Measurements from ENCODE around the gene CDH8.

CDH8 gene, protein sequence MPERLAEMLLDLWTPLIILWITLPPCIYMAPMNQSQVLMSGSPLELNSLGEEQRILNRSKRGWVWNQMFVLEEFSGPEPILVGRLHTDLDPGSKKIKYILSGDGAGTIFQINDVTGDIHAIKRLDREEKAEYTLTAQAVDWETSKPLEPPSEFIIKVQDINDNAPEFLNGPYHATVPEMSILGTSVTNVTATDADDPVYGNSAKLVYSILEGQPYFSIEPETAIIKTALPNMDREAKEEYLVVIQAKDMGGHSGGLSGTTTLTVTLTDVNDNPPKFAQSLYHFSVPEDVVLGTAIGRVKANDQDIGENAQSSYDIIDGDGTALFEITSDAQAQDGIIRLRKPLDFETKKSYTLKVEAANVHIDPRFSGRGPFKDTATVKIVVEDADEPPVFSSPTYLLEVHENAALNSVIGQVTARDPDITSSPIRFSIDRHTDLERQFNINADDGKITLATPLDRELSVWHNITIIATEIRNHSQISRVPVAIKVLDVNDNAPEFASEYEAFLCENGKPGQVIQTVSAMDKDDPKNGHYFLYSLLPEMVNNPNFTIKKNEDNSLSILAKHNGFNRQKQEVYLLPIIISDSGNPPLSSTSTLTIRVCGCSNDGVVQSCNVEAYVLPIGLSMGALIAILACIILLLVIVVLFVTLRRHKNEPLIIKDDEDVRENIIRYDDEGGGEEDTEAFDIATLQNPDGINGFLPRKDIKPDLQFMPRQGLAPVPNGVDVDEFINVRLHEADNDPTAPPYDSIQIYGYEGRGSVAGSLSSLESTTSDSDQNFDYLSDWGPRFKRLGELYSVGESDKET

DNA sequence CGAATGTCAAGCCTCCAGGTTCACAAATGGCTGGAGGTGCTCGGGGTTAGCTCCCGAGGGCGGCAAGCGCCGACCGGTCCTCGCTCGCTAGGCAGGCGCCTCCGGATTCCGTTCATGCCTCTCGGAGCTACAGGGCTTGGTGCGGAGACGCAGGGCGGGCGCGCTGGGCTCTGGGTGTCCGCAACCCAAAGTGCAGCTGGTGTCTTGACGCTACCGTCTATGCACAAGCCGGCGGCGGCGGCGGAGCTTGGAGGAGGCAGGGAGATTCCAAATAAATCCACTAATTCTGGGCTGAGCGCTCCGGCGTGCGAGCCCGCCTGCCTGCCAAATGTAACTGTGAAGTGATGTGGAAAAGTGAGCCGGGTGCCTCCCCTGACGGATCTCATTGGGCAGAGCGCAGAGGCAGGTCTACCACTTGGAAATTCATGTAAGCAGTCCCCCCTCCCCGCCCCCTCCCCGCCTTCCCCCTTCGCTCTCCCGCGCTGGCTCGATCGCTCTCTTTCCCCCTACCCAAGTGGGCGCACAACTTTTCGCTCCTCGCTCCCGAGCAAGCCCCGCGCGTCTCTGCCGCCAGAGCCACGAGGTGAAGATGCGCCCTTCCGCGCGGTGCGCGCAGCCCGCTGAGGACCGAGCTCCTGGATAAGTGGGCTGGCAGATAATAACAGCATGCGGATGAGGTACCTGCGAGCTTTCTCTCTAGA is at the start of gene CDH8:
Gene CDH8 (minus strand): TSS at position 338 of the 701 bp plus-strand sequence. CDS start 15,035 bp downstream, outside the sequence.
- no peak within 1 kb of the TSS for H3K27ac Mint-ChIP-seq
- ATAC-seq, result no peak
- H3K27me3 Mint-ChIP-seq, result peaks cover 15% of the 10 kb centered on the region

DNA sequence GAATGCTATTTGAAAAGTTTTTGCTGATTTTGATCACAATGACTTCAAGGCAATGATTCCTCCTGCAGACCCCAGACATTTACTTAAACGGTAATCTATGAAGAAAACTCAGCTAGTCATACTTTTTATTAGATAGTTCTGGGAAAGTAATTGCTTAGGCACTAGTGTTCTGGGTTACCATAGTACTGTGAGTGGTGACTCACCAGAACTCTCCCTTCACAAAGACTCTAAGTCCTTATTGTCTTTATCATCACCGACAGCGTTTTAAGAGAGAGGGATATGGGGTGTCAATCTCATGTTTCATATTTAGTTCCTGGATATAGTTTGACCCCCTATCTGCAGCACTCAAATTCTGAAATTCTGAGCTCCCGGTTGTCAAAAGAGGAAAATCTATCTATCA is 43.0 kb upstream of the CDH8 start:
- Mint-ChIP-seq H3K27me3 (no peaks in the 10 kb centered on the region), H3K4me1 (no peaks in the 10 kb centered on the region), H3K36me3 (no peaks in the 10 kb centered on the region), H3K4me3 (no peak overlapping the region), H3K9me3 (no peaks in the 10 kb centered on the region), H3K27ac (no peak overlapping the region)
- no peak for ATAC-seq

More for the DNA sequence above, at the start of gene CDH8:
- H3K4me3 Mint-ChIP-seq, result no peak within 1 kb of the TSS
- H3K9me3 Mint-ChIP-seq, result no peaks in the 10 kb centered on the region
- H3K36me3 Mint-ChIP-seq, result no peaks in the 10 kb centered on the region
- H3K4me1 Mint-ChIP-seq, result no peaks in the 10 kb centered on the region

DNA sequence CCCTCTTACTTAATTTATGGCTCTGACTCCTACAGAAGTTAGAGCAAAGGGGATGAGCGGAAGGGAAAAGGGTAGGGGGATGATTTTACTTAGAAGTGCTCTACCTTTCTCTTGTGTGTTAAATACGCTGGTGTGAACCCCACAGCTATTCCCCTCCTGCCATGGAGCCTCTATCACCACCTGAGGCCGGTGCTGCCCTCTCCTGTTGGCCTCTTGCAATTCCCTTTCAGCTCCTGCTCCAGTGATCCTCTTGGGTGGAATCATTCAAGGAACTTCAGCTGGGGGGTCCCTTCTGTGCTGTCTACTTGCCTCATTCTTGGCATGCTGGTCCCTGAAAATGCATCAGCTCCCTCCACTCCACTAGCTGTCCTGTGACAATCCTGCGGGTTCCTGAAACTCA is 41.8 kb upstream of the CDH8 start:
- Mint-ChIP-seq H3K4me3 (no peak overlapping the region), H3K27ac (no peak overlapping the region), H3K27me3 (no peaks in the 10 kb centered on the region), H3K36me3 (no peaks in the 10 kb centered on the region), H3K9me3 (peaks cover under 1% of the 10 kb centered on the region), H3K4me1 (no peaks in the 10 kb centered on the region)
- no peak for ATAC-seq

DNA sequence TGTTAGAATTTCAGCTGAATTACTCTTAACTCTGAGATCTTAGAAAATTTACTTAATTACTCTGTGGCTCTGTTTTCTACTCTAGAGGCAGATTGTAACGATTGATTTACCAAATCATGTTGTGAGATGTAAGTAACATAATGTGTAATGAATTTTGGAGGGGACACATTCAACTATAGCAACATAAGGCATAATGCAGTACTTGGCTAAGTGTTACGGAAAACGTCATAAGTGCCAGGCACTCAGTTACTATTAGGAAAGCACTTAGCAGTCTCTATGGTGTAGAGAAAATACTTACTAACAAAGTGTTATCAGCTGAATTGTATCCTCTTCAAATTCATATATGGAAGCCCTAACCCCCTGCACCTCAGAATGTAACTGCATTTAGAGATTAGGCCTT is 40.6 kb upstream of the CDH8 start:
- no peak for ATAC-seq
- Mint-ChIP-seq H3K27ac (no peak overlapping the region), H3K4me3 (no peak overlapping the region), H3K36me3 (no peaks in the 10 kb centered on the region), H3K4me1 (no peaks in the 10 kb centered on the region), H3K9me3 (peaks cover 5% of the 10 kb centered on the region), H3K27me3 (no peaks in the 10 kb centered on the region)

DNA sequence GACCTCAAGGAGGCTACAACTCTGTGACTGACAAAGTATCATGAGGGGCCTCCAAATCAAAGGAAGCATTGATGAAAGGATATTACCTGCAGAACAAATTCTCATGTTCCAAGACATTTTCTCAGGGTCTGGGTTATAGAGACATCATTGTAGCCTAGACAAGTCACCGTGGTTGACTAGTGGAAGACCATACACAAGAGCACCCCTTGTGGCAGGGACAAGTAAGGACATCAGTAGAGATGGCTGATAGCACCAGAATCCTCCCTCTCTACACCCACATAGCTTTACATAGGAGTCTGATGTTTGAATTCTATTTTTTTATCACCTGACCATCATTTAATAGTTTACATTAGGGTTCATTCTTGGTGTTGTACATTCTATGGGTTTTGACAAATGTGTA is 32.5 kb upstream of the CDH8 start:
- Mint-ChIP-seq H3K27me3 (no peaks in the 10 kb centered on the region), H3K36me3 (no peaks in the 10 kb centered on the region), H3K4me1 (no peaks in the 10 kb centered on the region), H3K4me3 (no peak overlapping the region), H3K9me3 (peaks cover 8% of the 10 kb centered on the region), H3K27ac (no peak overlapping the region)
- no peak for ATAC-seq

DNA sequence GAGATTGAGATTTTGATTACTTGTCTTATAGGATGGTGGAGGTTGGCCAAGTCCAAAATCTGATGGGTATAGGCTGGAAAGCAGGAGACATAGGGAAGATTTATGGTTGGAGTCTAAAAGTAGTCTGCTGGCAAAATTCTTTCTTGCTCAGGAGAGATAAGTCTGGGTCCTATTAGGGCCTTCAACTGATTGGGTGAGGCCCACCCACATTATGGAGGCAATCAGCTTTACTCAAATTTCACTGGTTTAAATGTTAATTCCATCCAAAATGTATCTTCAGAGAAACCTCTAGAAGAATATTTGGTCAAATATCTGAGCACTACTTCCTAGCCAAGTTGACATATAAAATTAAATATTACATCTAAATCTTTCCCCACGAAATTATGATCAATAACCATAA is 31.7 kb upstream of the CDH8 start:
- peaks cover 8% of the 10 kb centered on the region for H3K9me3 Mint-ChIP-seq
- no peaks in the 10 kb centered on the region for H3K36me3 Mint-ChIP-seq
- ATAC-seq, result no peak
- H3K4me1 Mint-ChIP-seq, result no peaks in the 10 kb centered on the region
- no peak overlapping the region for H3K4me3 Mint-ChIP-seq
- H3K27ac Mint-ChIP-seq, result no peak overlapping the region
- no peaks in the 10 kb centered on the region for H3K27me3 Mint-ChIP-seq

DNA sequence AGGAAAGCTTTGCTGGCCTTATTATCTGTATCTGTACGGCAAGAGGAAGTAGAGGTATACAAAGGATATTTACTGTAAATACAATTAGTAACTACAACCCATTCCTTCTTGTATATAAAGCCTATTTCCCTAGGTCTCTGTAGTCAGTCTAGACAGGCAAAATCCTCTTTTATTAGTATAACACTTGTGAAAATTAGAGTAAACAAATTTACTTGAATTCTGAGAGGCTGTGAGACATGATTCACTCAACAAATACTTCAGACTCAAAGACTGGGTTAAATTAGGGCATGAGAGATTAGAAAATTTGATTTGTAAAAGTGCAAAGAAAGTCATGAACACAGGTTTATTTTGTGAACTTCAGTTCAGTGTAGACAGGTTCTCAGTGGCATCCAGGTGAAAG is 30.9 kb upstream of the CDH8 start:
- peaks cover 3% of the 10 kb centered on the region for H3K9me3 Mint-ChIP-seq
- no peaks in the 10 kb centered on the region for H3K27me3 Mint-ChIP-seq
- H3K4me1 Mint-ChIP-seq, result no peaks in the 10 kb centered on the region
- no peak overlapping the region for H3K4me3 Mint-ChIP-seq
- no peaks in the 10 kb centered on the region for H3K36me3 Mint-ChIP-seq
- no peak for ATAC-seq
- no peak overlapping the region for H3K27ac Mint-ChIP-seq

DNA sequence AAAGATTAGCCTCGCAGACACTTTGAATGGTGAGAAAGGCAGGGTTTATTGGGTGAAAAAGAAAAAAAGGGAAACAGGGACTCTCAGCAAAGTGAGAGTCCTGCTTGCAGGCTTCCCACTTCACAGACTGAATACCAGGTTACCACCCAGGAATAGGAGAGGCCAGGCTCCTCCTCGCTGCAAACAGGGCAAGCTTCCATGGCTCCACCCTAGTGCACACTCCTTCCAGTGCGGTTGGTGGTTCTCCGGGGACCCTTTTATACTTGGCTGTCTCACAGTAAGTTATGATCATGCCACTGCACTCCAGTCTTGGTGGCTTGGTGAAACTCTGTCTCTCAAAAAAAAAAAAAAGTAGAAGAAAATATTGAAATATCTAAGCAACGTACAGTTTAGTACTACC is 30.5 kb upstream of the CDH8 start:
- no peaks in the 10 kb centered on the region for H3K36me3 Mint-ChIP-seq
- no peak overlapping the region for H3K27ac Mint-ChIP-seq
- ATAC-seq, result no peak
- no peaks in the 10 kb centered on the region for H3K4me1 Mint-ChIP-seq
- no peaks in the 10 kb centered on the region for H3K27me3 Mint-ChIP-seq
- peaks cover 3% of the 10 kb centered on the region for H3K9me3 Mint-ChIP-seq
- no peak overlapping the region for H3K4me3 Mint-ChIP-seq

DNA sequence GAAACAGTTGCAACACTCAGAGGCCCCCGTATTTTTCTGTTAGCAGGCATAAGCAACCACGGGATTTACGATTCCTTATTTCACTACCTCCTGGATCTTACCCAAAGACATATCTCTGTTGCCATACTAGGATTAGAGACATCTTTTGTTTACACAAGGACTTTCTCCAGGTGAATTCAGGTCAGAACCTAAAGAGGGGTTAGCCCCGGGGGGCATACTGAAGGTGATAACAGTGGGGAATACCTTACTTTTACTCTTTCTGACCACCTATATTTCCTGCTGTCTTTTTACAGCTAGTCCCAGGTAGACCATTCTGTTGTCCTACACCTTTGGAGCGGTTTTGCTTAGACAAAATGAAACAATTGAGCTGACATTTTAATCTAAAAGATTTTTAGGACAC is 27.9 kb upstream of the CDH8 start:
- no peaks in the 10 kb centered on the region for H3K4me1 Mint-ChIP-seq
- no peaks in the 10 kb centered on the region for H3K27me3 Mint-ChIP-seq
- H3K9me3 Mint-ChIP-seq, result peaks cover 3% of the 10 kb centered on the region
- H3K36me3 Mint-ChIP-seq, result no peaks in the 10 kb centered on the region
- no peak for ATAC-seq
- no peak overlapping the region for H3K4me3 Mint-ChIP-seq
- H3K27ac Mint-ChIP-seq, result no peak overlapping the region

DNA sequence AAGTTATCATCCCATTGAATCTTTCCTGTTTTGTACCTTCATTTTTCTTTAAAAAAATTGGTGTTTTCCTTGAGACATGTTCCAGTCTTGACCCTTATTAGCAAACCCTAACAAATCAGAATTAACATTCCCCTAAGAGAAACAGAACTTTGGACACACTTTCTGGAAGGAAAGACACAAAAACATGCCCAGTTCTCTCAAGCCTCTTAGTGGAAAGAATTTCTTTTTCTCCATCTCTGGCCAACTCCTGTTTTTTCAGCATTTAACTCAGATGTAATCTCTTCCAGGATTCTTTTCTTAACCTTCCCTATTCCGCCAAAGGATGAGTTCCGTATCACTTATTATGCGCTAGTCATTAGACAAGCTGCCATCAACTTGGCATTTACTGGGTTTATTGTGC is 23.9 kb upstream of the CDH8 start:
- no peak overlapping the region for H3K27ac Mint-ChIP-seq
- ATAC-seq, result no peak
- H3K4me1 Mint-ChIP-seq, result no peaks in the 10 kb centered on the region
- H3K9me3 Mint-ChIP-seq, result peaks cover 14% of the 10 kb centered on the region
- no peaks in the 10 kb centered on the region for H3K27me3 Mint-ChIP-seq
- no peak overlapping the region for H3K4me3 Mint-ChIP-seq
- no peaks in the 10 kb centered on the region for H3K36me3 Mint-ChIP-seq

DNA sequence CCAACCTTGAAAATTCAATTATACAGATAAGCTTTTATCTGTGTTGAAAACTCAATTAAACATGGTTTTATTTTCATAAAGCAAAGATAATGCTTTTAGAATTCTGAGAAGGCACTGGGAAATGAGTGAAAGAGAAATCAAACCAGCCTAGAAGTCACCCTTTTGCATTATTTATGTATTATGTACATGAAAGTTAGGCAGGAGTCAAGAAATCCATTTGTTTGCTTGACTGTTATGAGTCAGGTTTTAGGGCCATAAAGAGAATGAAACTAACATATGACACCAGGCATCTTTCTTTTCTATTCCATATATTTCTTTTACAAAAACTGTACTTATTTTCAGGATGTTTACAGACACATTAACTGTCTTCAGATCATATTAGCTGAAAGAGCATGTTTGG is 23.3 kb upstream of the CDH8 start:
- ATAC-seq, result no peak
- H3K27ac Mint-ChIP-seq, result no peak overlapping the region
- no peak overlapping the region for H3K4me3 Mint-ChIP-seq
- no peaks in the 10 kb centered on the region for H3K4me1 Mint-ChIP-seq
- peaks cover 14% of the 10 kb centered on the region for H3K9me3 Mint-ChIP-seq
- no peaks in the 10 kb centered on the region for H3K36me3 Mint-ChIP-seq
- no peaks in the 10 kb centered on the region for H3K27me3 Mint-ChIP-seq

DNA sequence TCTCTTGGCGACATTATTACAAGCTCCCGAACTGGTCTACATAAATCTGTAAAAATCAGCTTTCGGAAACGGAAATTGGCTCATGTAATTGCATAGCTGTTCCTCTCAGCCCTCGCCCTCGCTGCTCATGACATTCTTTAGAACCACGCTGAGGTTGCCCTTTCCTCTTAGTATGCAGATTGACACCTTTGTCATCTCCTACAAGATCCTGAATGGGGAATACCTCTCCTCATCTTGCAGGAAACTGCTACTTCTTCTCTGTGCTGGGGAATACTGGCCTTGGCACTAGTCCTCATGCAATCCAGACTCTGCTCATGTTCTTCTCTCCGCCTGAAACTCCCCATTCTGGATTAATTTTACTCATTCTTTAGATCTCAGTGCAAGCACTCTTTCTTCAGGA is 22.2 kb upstream of the CDH8 start:
- H3K9me3 Mint-ChIP-seq, result peaks cover 14% of the 10 kb centered on the region
- H3K4me1 Mint-ChIP-seq, result no peaks in the 10 kb centered on the region
- H3K27ac Mint-ChIP-seq, result no peak overlapping the region
- H3K4me3 Mint-ChIP-seq, result no peak overlapping the region
- no peaks in the 10 kb centered on the region for H3K27me3 Mint-ChIP-seq
- no peaks in the 10 kb centered on the region for H3K36me3 Mint-ChIP-seq
- ATAC-seq, result no peak

DNA sequence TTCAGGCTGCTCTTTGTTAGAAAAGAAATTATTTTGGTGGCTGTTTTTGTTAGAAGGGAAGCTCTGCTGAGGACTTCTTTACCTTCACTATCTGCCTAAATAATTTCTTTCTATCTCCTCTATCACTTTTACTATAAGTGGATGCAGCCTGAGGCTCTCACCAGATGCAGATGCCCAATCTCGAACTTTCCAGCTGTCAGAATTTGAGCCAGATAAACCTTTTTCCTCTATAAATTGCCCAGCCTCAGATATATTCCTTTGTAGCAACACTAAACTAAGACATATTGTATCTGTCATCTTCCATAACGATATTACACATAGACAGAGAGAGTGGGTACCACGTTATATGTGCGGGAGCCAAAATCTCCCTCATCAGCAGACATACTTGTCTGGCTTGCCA is 15.7 kb upstream of the CDH8 start:
- no peak overlapping the region for H3K27ac Mint-ChIP-seq
- H3K9me3 Mint-ChIP-seq, result peaks cover 5% of the 10 kb centered on the region
- H3K27me3 Mint-ChIP-seq, result no peaks in the 10 kb centered on the region
- H3K4me1 Mint-ChIP-seq, result no peaks in the 10 kb centered on the region
- H3K36me3 Mint-ChIP-seq, result no peaks in the 10 kb centered on the region
- ATAC-seq, result no peak
- no peak overlapping the region for H3K4me3 Mint-ChIP-seq

DNA sequence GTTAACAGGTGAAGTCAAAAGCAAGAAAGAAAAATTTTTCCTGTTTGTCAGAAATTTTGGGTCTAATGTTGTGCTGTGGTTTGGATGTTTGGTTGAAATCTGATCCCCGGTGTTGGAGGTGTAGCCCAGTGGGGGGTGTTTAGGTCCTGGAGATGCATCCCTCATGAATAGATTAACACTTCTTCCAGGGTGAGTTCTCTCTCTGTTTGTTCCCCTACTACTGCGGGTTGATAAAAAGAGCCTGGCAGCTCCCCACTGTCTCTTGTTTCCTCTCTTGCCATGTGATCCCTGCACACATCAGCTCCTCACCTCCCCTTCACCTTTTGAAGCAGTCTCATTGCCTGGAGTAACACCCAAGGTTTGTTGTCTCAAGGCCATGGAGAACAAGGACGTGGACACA is 14.6 kb upstream of the CDH8 start:
- H3K4me3 Mint-ChIP-seq, result no peak overlapping the region
- H3K9me3 Mint-ChIP-seq, result peaks cover 2% of the 10 kb centered on the region
- no peak for ATAC-seq
- no peaks in the 10 kb centered on the region for H3K4me1 Mint-ChIP-seq
- H3K27ac Mint-ChIP-seq, result no peak overlapping the region
- no peaks in the 10 kb centered on the region for H3K36me3 Mint-ChIP-seq
- H3K27me3 Mint-ChIP-seq, result no peaks in the 10 kb centered on the region

DNA sequence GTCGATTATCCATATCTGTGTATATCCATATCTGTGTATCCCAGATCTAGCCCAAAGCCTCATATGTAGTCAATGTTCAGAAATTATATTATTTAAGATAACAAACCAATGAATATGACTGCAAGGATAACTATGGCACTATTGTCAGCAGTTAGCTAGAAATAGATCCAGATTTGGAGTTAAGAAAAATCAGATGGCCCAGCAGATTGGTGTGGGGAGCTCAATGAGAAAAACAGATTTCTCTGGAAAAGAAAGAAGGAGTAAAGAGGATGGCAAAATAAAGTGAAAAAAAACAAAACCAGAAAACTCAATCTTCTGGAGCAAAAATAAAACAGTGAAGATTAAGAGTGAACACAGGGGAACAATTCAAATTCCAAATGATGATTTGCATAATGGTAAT is 10.6 kb upstream of the CDH8 start:
- Mint-ChIP-seq H3K36me3 (no peaks in the 10 kb centered on the region), H3K9me3 (peaks cover 2% of the 10 kb centered on the region), H3K4me1 (no peaks in the 10 kb centered on the region), H3K27ac (no peak overlapping the region), H3K4me3 (no peak overlapping the region), H3K27me3 (no peaks in the 10 kb centered on the region)
- ATAC-seq, result no peak
